Spleen (tissue), 11 donors: Measurements from ENCODE around the gene GXYLT2. TPM values are rescaled to one million over a fixed set of nuclear protein-coding genes. Genes with fewer than 3 reads are reported as not detected.
"Not testable (repeated sequence)": the region's sequence is repeated elsewhere in the genome, so short reads cannot be mapped to it uniquely, and the experiment has no call there.

Experiments used
- DNase-seq: peaks from one replicate; pipeline ENCODE4 v3.0.0-alpha.2; 2020
- H3K27ac ChIP-seq, 8 donors: fragments of 200-600 bp; sonication (generic) in 7 of 8; 1 replicate in 4 of 8; 2 replicates in 4 of 8; pipeline versions ENCODE4 v1.5.0 to v1.8.0; 2016 to 2021; ENCODE audit warnings: inconsistent platforms in 4 of 8, mild to moderate bottlenecking in 4 of 8, moderate library complexity in 1 of 8
- H3K27me3 ChIP-seq, 7 donors: fragments of 200-600 bp; sonication (generic) in 6 of 7; replicated peaks in 1 of 7; 1 replicate in 4 of 7; 2 replicates in 3 of 7; pipeline versions ENCODE4 v1.5.0 to v1.8.0; 2016 to 2021; ENCODE audit warnings: inconsistent platforms in 3 of 7, mild to moderate bottlenecking in 1 of 7
- H3K36me3 ChIP-seq, 6 donors: fragments of 200-600 bp; sonication (generic) in 5 of 6; 1 replicate in 4 of 6; 2 replicates in 2 of 6; pipeline versions ENCODE4 v1.5.0 to v1.8.0; 2016 to 2021; ENCODE audit warnings: inconsistent platforms in 2 of 6
- H3K4me1 ChIP-seq, 6 donors: fragments of 200-600 bp; sonication (generic) in 5 of 6; 1 replicate in 3 of 6; 2 replicates in 3 of 6; pipeline versions ENCODE4 v1.5.0 to v1.8.0; 2016 to 2021; ENCODE audit warnings: inconsistent platforms in 3 of 6
- H3K4me3 ChIP-seq, 8 donors: fragments of 200-600 bp; sonication (generic) in 7 of 8; 1 replicate in 4 of 8; 2 replicates in 4 of 8; pipeline versions ENCODE4 v1.5.0 to v1.8.0; 2016 to 2021; ENCODE audit warnings: inconsistent platforms in 4 of 8, mild to moderate bottlenecking in 4 of 8, moderate library complexity in 2 of 8
- H3K9me3 ChIP-seq, 8 donors: fragments of 200-600 bp; sonication (generic) in 7 of 8; 1 replicate in 4 of 8; 2 replicates in 4 of 8; pipeline versions ENCODE4 v1.5.0 to v1.8.0; 2016 to 2021; ENCODE audit warnings: inconsistent platforms in 4 of 8
- CTCF ChIP-seq, 11 experiments: fragments of 200-600 bp in 7 of 11; fragments of 450-650 bp in 4 of 11; sonication (generic) in 4 of 11; IDR thresholded peaks in 8 of 11; conservative IDR thresholded peaks in 3 of 11; 1 replicate in 7 of 11; 2 replicates in 4 of 11; pipeline versions ENCODE4 v1.4.0 to v1.8.0; 2016 to 2021; ENCODE audit warnings: antibody characterized with exemption in 11 of 11, inconsistent platforms in 4 of 11, mild to moderate bottlenecking in 1 of 11
- POLR2A ChIP-seq, 3 donors: fragments of 450-650 bp; IDR thresholded peaks; one replicate each; pipeline ENCODE4 v1.5.1; 2017; ENCODE audit warnings: antibody characterized with exemption in 3 of 3, mild to moderate bottlenecking in 1 of 3
- POLR2AphosphoS5 ChIP-seq, 3 donors: sonication (generic); formaldehyde crosslinking; IDR thresholded peaks; one replicate each; pipeline ENCODE4 v1.5.1; 2017; ENCODE audit warnings: antibody characterized with exemption in 3 of 3
- WGBS, 5 donors: extraction: QIAGEN DNeasy Blood & Tissue Kit in 3 of 5; methylation state at CpG; one replicate each; pipeline versions ENCODE4 v1.1.5 to v1.1.7; 2013 to 2018; 5-methylcytosine and 5-hydroxymethylcytosine counted together
- intact Hi-C: fragments of 100-400 bp; cut with DNase I; formaldehyde crosslinking; loops from one replicate; pipeline ENCODE4 v1.15.0; 2023; ENCODE audit warnings: low total_unique reads
- polyA plus RNA-seq, 3 donors: library from polyadenylated mRNA; stranded (reverse); fragments of 200-250 nt; gene quantifications; one replicate each; pipeline ENCODE4 v1.2.1, GENCODE V29; 2013
- total RNA-seq, 7 donors: library from RNA; depleted of rRNA in 3 of 7; stranded (reverse); fragments of >200 nt in 3 of 7; fragmentation: NEBNext Ultra II Directional in 4 of 7; extraction: Animal tissue kit (Norgen Biotek cat#: 25700) in 4 of 7; gene quantifications; one replicate each; pipeline versions ENCODE4 v1.1.0 to v1.2.1, GENCODE V29; 2016 to 2021
- donor health status: healthy with polysubstance abuse.
- donor health status: DM: no; HTN: no; CAD: no; lungs with moderate emphysema.
- donor health status: DM: no; HTN: no; CAD: no.
- donor health status: Bipolar disorder and iron deficiency.
- donor health status: healthy.
- donor health status: DM: no; HTN: no; CAD: no.
- donor health status: DM: yes; HTN: yes; CAD: no.

Gene GXYLT2
- total and polyA plus RNA-seq, 10 donors: 0.26 to 4.6 (median 1.1) TPM

GRCh38 chr3:72916250-72916649 lies 28.4 kb downstream of the GXYLT2 start:
- TF ChIP-seq POLR2A (IDR thresholded peaks at IDR 0.05) (no peak), CTCF (IDR thresholded peaks at IDR 0.05 in 8 of 11, conservative IDR thresholded peaks at IDR 0.05 in 3 of 11) (no peak), POLR2AphosphoS5 (IDR thresholded peaks at IDR 0.05) (no peak)
- no peaks in the 10 kb centered on the region for H3K27me3 ChIP-seq
- WGBS, 5 donors: 79 to 98% (median 93%) methylated on average over 2 of the region's 2 CpGs
- no peaks in the 10 kb centered on the region for H3K9me3 ChIP-seq
- no peak overlapping the region for H3K4me3 ChIP-seq
- no peaks in the 10 kb centered on the region for H3K4me1 ChIP-seq
- intact Hi-C loops: no loop called here
- H3K36me3 ChIP-seq: no peaks in the 10 kb centered on the region
- DNase-seq: no peak
- H3K27ac ChIP-seq: no peak overlapping the region

- TF ChIP-seq CTCF (IDR thresholded peaks at IDR 0.05 in 8 of 11, conservative IDR thresholded peaks at IDR 0.05 in 3 of 11) (no peak), POLR2A (IDR thresholded peaks at IDR 0.05) (no peak), POLR2AphosphoS5 (IDR thresholded peaks at IDR 0.05) (no peak)
- Histone ChIP-seq H3K9me3 (no peaks in the 10 kb centered on the region), H3K36me3 (no peaks in the 10 kb centered on the region), H3K27me3 (no peaks in the 10 kb centered on the region), H3K4me1 (no peaks in the 10 kb centered on the region), H3K27ac (no peak overlapping the region), H3K4me3 (no peak overlapping the region)
- intact Hi-C loops: no loop called here
- WGBS, 5 donors: 91 to 99% (median 94%) methylated on average over 8 of the region's 8 CpGs
- DNase-seq: no peak
Observed at GRCh38 chr3:72919520-72919919, 31.7 kb downstream of the GXYLT2 start.

- 81 to 98% (median 86%) methylated on average over 3 of the region's 3 CpGs for WGBS, 5 donors
- no peak overlapping the region for H3K4me3 ChIP-seq
- H3K9me3 ChIP-seq: peaks cover 0 to 12% (median 6%) of the 10 kb centered on the region in 8 donors
- H3K27ac ChIP-seq: no peak overlapping the region
- no peaks in the 10 kb centered on the region for H3K27me3 ChIP-seq
- no peaks in the 10 kb centered on the region for H3K4me1 ChIP-seq
- intact Hi-C loops: no loop called here
- no peaks in the 10 kb centered on the region for H3K36me3 ChIP-seq
- TF ChIP-seq POLR2A (IDR thresholded peaks at IDR 0.05): no peak
- TF ChIP-seq POLR2AphosphoS5 (IDR thresholded peaks at IDR 0.05): no peak
- TF ChIP-seq CTCF (IDR thresholded peaks at IDR 0.05 in 8 of 11, conservative IDR thresholded peaks at IDR 0.05 in 3 of 11): no peak
- no peak for DNase-seq
Observed at GRCh38 chr3:72924055-72924454, 36.2 kb downstream of the GXYLT2 start.

- H3K36me3 ChIP-seq, H3K4me1 ChIP-seq, H3K4me3 ChIP-seq, DNase-seq, intact Hi-C loops, H3K27ac ChIP-seq, H3K27me3 ChIP-seq: not testable (repeated sequence)
- peaks cover 0 to 14% (median 6%) of the 10 kb centered on the region in 8 donors for H3K9me3 ChIP-seq
- WGBS, 5 donors: 79 to 90% (median 85%) methylated on average over 36 to 51 of the region's 51 CpGs
Observed at GRCh38 chr3:72928781-72929735, 41.2 kb downstream of the GXYLT2 start.
